ENCODE data around the gene BACE2.
"Not testable (repeated sequence)": the region's sequence is repeated elsewhere in the genome, so short reads cannot be mapped to it uniquely, and the experiment has no call there.

BACE2 gene

DNA sequence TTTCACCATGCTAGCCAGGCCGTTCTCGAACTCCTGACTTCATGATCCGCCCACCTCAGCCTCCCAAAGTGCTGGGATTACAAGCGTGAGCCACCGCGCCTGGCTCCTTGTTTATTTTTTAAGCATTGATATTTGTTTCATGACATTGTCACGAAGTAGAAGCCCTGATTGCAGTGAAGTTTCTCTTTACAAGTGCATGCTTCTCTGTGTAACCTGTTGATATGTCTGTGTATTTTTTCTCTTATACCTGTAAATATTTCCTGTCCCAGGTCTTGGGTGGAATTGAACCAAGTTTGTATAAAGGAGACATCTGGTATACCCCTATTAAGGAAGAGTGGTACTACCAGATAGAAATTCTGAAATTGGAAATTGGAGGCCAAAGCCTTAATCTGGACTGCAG, 75.1 kb downstream of the BACE2 start:
- no peak for DNase-seq

DNA sequence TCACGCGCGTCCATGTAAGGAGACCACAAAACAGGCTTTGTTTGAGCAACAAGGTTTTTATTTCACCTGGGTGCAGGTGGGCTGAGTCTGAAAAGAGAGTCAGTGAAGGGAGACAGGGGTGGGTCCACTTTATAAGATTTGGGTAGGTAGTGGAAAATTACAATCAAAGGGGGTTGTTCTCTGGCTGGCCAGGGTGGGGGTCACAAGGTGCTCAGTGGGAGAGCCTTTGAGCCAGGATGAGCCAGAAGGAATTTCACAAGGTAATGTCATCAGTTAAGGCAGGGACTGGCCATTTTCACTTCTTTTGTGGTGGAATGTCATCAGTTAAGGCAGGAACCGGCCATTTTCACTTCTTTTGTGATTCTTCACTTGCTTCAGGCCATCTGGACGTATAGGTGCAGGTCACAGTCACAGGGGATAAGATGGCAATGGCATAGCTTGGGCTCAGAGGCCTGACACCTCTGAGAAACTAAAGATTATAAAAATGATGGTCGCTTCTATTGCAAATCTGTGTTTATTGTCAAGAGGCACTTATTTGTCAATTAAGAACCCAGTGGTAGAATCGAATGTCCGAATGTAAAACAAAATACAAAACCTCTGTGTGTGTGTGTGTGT, 76.4 kb downstream of the BACE2 start:
- not testable (repeated sequence) for DNase-seq

DNA sequence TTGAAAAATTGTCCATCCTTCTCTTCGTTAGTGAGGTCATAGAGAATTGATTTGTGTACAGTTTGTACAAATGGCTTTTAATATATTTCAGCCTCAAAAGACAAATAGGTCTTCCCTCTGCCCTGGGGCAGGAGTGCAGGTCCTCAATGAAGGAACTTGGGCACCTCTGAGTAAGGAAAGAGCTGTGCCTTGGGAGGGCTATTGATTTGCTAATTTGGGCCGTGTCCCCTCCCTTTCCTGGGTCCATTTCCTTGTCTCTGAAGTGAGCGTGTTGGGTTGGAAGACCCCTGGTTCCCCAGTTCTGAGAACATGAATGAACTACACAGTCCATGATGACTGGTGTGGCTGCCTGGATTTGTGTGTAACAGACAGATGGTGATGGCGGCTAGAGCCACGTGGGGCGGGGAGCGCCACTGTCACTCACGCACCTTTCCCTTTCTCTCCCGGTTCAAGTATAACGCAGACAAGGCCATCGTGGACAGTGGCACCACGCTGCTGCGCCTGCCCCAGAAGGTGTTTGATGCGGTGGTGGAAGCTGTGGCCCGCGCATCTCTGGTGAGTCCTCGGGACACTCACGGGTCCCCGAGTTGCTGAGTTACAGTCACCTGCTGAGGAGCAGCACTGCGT, 77.7 kb downstream of the BACE2 start:
- DNase-seq, result no peak

DNA sequence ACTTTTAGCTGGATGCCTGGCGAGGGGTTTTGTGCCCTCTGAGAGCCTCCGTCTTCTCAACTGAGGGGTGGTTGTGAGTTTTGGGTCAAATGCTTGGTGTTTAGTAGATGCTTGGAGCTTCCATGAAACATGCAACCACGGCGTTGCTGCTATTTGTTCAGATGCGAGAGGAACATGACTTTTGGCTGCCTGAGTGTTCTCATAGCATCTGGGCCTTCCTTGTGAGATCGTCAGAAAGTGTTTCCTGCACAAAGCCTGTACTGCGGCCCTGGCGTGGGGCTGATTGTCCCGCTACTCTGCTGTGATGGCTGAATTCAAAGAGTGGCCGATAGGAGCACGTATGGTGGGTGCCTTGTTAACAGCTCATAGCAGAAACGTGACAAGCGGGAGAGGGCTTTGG, 78.8 kb downstream of the BACE2 start:
- DNase-seq, result no peak

DNA sequence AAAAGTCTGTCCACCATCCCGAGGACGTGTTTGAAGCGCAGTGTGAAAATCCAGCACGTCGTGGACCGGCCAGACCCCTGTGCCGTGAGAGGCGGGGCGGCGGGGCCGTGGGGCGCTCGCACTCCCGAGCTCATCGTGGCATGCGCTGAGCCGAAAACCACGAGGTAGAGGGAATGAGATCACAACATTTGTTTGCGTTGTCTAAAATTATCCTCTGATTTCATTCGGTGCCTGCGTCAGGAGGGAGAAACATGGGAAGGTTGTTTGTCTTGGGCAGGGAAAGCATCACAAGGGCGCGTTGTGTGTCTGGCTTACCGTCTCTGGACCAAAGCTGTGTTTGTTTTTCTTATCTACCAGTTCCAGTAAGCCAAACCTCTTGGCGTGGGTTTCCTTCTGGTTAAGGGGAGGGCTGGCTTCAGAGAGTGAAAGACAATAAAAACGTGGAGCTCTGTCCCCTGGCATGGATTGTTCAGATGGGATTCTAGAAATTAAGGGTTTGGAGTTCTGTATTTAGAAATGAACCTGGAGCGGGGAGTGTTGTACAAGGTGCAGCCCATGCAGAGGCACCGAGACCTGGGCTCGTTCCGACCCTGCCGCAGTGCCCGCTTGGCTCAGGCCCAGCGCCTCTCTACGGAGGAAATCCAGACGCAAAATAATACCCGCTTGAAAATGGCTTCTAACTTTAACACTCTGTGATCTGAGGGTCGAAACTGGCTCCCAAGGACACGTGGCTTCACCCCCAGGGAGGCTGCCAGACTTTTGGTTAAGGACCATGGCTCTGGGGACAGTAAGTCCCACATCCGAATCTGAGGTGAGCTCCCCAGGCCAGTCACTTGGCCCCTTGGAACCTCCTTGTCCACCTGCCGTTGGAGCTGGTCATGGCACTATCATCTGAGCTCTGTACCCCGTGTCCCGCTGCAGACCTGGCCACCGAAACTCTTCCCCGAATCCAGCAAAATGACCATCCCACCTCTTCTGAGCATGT, 79.9 kb downstream of the BACE2 start:
- DNase-seq, result no peak

DNA sequence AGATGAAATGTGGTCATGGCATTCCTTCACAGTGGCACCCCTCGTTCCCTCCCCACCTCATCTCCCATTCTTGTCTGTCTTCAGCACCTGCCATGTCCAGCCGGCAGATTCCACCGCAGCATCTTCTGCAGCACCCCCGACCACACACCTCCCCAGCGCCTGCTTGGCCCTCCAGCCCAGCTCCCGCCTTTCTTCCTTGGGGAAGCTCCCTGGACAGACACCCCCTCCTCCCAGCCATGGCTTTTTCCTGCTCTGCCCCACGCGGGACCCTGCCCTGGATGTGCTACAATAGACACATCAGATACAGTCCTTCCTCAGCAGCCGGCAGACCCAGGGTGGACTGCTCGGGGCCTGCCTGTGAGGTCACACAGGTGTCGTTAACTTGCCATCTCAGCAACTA, 81.5 kb downstream of the BACE2 start:
- DNase-seq, result no peak

DNA sequence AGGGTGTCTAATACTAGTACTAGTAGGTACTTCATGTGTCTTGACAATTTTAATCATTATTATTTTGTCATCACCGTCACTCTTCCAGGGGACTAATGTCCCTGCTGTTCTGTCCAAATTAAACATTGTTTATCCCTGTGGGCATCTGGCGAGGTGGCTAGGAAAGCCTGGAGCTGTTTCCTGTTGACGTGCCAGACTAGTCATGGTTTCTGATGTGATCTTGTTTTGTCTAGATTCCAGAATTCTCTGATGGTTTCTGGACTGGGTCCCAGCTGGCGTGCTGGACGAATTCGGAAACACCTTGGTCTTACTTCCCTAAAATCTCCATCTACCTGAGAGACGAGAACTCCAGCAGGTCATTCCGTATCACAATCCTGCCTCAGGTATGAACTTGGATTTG, 82.6 kb downstream of the BACE2 start:
- DNase-seq, result no peak

DNA sequence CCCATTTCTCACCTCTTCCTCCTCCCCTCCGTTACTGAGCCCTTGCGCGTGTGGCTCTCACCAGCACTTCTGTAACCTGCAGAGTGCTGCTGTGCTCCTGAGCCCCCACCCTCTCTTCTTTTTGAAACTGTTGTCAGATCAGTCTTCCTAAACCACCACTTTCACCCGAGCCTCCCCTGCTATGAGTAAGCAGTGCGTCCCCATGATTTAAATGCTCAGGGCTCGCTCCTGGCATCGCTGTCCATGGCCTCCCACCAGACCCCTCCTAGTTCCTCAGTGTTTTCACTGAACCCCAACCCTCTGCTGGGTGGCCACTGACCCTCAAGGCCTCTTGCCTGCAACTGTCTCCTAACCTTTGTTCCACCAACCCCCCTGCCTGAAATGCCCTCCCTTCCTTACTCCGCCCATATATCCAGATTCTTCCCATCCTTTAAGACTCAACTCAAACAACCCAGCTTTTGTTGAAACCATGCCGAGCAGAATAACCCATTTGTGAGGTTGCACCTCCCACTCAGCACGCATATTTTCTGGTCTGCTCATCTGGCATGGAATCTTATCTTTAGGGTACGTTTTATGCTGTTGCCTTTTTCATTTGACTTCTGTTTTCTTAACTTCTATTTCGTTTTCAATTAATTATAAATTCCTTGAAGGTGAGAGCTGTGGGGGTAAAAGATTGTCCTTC, 84.1 kb downstream of the BACE2 start:
- DNase-seq, result no peak

DNA sequence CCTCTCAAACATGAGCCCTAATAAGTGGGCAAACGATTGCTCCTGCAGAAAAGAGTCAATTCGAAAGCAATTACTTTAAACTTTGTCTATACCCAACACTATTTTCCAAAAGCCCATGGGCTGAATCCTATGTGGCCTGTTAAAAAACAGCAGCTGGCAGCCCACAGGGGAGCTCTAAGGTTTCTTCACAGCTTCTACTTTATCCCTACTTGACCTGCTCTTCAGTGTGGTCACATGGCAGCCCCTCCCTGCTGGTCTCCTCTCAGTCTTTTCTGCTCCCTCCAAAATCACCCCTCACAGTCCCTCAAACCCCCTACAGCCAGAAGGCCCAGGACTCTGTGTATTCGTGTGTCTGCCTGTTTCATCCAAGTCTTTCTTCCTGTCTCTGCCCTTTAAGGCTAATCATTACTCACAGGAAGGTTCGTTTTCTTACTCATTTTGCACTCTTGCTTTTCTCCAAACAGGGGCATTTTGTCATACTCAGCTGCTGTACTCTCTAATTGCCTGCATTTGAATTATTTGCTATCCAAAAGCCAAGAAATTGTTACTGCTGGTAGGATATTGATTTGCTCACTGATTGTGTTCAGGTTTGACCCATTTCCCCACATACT, 86.2 kb downstream of the BACE2 start:
- DNase-seq, result no peak

DNA sequence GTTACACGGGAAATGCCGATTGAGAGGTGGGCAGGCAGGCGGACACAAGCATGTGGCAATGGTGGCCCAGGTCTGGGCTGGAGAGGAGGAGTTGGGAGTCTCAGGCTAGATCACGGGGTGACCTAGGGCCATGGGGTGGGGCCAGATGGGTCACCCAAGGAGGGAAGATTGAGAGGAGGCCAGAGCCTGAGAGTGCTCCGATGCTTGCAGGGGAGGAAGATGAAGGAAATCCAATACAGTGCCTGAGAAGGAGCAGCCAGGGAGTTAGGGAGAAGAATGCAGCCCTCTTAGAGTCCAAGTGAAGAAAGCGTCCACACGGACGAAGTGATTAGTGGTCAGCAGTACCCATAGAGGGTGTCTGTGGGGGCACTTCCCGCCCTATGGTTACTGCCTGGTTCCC, 87.2 kb downstream of the BACE2 start:
- DNase-seq, result no peak

DNA sequence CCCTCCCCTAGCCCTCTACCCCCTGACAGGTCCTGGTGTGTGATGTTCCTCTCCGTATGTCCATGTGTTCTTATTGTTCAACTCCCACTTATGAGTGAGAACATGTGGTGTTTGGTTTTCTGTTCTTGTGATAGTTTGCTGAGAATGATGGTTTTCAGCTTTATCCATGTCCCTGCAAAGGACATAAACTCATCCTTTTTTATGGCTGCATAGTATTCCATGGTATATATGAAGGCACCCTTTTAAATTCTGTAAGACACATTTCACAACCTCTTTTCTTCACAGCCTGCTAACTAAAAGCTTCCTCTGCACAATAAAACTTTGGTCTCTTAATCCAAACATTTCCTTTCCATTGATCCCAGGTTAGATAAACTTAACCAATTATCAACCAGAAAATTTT, 88.3 kb downstream of the BACE2 start:
- DNase-seq, result not testable (repeated sequence)

DNA sequence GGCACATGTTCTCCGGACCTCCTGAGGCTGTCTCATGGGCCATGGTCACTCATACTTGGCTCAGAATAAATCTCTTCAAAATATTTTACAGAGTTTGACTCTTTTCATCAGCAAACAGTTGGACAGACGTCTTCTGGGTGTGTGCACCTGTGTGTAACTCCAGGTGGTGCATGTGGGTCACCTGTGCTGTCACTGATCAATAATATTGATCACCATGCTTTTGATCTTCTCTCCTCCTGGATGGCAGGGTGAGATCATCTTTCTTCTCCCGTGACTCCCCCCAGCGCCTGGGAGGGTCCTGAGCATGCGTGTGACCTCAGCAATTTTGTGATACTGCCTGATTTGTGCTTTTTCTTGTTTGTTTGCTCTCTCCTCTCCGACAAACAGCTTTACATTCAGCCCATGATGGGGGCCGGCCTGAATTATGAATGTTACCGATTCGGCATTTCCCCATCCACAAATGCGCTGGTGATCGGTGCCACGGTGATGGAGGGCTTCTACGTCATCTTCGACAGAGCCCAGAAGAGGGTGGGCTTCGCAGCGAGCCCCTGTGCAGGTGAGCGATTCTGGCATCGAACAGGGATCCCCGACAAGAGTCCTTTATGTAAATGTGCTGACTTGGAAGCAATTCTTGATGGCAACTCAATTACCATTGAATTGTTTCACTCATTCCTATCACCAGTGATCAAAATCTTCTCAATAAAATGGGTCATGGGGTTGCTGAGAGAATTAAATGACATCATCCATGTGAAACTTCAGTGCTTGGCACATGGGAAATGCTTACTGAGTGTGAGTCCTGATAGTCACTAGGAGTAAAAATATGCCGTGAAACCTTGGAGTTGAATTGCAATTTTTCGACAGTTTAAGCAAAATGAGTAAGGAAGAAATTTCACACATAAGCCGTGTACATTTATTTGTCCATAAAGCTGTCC, 89.1 kb downstream of the BACE2 start:
- no peak for DNase-seq

DNA sequence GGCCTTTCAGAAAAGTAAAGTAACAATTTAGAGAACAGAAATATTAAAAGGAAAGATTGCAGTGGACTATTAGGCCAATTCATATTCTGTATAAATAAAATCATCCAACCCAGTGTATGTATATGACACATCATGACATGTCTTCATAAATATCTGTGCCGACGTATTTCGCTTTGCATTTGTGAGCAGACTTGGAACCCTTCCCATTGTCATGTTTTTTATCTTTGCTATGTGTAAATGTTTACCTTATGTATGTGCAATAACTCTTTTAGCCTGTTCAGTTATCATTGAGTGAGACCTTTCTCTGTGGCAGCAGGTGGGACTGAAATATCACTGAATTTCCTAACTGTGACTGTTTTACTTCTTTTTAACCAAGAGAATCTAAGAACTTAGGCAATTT, 90.7 kb downstream of the BACE2 start:
- DNase-seq, result no peak

DNA sequence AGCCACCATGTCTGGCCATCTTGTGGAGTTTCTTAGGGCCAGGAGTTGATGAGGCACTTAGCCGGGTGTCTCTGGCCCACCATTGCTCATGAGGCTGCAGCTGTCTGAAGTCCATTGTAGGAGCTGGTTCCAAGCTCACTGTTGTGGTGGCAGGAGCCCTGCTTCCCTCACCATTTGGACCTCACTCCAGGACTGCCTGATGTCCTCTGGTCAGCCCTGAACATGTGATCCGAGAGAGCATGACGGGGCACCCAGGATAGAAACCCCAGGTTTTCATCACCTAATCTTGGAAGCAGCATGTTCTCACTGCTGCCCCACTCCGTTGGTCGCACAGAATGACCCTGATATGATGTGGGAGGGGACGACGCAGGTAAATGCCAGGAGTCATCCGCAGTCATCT, 92.5 kb downstream of the BACE2 start:
- no peak for DNase-seq

DNA sequence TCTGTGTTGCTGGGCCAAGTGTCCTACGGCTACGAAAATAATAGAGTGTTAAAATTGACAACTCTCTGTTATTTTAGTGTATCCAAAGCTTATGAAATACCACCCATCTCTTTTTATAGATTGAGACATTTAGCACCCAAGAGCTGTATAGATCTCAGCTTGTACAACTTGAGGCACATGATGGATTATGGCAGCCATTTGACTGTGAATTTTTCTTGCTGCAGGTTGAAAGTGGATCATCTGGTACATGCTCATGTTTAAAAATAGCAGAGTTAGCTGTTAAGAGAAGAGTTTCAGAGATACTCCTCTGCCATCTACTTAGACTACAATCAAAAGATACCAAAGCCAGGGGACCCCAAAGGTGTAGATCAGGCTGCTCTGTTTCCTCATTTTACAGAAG, 99.4 kb downstream of the BACE2 start:
- no peak for DNase-seq

DNA sequence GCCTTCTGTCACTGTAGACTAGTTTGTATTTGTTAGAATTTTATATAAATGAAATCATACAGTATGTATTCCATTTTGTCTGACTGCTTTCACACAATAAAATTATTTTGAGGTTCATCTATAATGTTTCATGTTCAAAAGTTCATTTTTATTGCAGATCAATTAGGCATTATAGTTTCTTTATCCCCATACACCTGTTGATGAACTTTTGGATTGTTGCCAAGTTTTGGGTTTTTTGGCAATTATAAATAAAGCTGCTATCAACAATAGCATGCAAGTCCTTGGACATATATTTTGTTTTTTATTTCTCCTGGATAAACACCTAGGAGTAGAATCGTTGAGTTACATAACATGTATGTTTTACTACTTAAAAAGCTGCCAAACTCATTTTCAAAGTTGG, 101.6 kb downstream of the BACE2 start:
- no peak for DNase-seq

DNA sequence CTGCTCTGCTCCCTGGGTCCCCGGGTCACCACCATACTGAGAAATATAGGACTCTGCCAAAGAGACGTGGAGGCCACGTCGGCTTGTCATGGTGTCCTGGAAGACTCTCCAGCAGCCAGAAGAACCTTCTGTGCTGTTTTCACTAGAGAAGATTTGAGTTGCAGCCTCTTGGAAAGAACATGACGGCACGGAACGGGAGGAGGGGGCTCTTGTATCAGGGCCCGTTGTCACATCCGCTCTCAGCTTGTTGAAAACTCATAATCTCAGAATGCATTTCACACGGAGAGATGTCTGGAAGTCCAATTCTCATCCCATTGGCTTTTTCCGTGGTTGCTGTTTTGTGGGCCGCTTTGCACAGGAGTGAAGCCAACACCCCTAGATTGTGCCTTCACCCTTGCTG, 109.2 kb downstream of the BACE2 start:
- no peak for DNase-seq

DNA sequence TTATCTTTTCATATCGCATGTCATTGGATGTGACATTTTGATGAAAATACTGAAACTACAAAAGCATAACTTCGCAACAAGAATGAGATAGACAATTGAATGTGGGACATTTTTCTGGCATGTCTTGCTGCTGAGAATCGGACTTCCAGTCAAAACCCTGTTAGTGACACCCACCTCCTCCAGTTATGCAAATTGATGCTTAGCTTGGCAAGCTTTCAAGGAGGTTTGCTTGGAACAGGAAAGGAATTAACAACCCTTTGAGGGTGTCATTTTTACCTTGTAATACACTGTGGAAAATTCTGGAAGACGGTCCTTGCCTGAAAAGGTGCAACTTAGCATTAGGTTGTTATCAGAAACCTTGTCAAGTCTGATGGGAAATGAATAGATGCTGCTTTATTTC, 109.9 kb downstream of the BACE2 start:
- DNase-seq, result no peak

DNA sequence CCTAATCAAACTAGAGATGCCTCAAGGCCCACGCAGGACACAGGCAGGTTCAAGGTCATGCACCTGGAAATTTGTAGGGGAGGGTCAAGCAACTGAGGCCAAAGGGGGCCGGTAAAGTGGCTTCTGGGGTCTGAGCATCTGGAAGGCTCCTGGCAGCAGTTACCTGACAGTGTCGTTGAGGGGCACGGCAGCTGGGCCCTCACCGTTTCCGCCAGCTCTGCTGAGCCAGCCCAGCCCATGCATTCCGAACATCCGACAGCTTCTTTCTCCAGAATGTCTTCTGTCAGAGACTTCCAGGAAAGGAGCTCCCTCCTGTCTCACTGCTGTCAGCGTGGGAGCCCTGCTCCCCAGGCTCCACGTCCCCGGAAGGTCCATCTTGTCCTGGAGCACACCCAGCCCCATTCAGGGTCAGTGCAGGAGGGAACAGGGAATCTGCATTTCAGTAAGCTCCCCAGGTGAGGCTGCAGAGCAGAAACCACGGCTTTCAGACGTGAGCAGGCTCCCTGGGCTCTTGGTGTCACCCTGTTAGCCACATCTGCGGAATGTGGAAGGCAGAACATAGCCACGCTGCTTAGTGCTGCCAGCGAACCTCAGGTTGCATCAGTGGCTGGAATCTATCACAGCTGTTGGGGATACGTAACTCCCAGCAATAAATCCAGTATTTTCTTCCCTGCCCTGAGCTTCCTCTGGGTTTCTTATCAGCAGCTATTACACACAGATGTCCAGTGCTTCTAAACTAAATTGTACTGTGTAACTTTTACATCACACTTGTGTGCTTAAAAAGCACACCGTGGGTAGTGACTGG, 112.4 kb downstream of the BACE2 start:
- DNase-seq, result no peak

DNA sequence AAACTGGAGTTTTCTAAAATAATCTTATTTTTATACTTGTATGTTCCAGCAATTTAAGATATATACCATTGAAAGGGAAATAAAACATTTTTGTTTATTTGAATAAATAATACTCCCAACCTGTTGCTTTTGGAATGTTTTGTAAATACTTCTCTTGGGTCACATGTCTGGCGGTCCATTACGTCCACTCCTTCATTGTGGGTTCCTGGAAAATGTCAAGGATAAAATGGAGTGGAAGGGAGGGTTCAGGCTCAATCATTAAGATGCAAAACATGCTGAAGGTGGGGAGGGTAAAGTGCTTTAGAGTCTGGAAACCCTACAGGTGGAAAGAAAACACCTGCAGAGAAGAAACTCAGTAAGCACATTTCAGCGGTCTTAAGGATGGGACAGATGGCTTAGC, 114.5 kb downstream of the BACE2 start:
- DNase-seq, result no peak

Measured in right hindlimb (tissue), 1 donor.